HEK293 (cell line): ENCODE measurements around the gene SPOCK1.

Source experiments
- CTCF ChIA-PET: fragments of 350-600 bp; formaldehyde crosslinking; extraction: SDS; loops from one replicate; lab custom pipeline; 2021; ENCODE audit warnings: antibody characterized with exemption; lab: Yijun Ruan, JAX
- POLR2A ChIA-PET: fragments of 300-600 bp; formaldehyde crosslinking; extraction: SDS; loops from one replicate; lab custom pipeline; 2020; ENCODE audit warnings: antibody characterized with exemption, inconsistent platforms; lab: Yijun Ruan, JAX
- H3K27ac ChIP-seq: fragments of 200-500 bp; sonication (Bioruptor generic); 2 replicates; pipeline ENCODE4 v1.5.1; 2014; ENCODE audit warnings: low read depth, low read length, control low read depth, inconsistent platforms; ENCODE audit errors: extremely low read depth
- H3K36me3 ChIP-seq, 2 experiments: fragments of 200-500 bp in 1 of 2; sonication (Bioruptor generic) in 1 of 2; 1 replicate in 1 of 2; 2 replicates in 1 of 2; pipeline ENCODE4 v1.5.1; 2014 to 2017; ENCODE audit warnings: inconsistent platforms in 2 of 2, low read length in 2 of 2; ENCODE audit not compliant: control insufficient read depth in 2 of 2, insufficient read depth in 1 of 2
- H3K4me1 ChIP-seq: fragments of 200-500 bp; sonication (Bioruptor generic); 2 replicates; pipeline ENCODE4 v1.5.1; 2014; ENCODE audit warnings: mild to moderate bottlenecking, low read length, inconsistent platforms; ENCODE audit not compliant: control insufficient read depth, insufficient read depth
- H3K4me3 ChIP-seq: 2 replicates; pipeline ENCODE4 v1.5.1; 2011; ENCODE audit warnings: low read depth, mild to moderate bottlenecking, control low read depth, low read length, moderate library complexity
- H3K9me3 ChIP-seq: fragments of 200-500 bp; sonication (Bioruptor generic); 2 replicates; pipeline ENCODE4 v1.5.1; 2014; ENCODE audit warnings: low read depth, low read length, inconsistent platforms; ENCODE audit not compliant: control insufficient read depth, insufficient read depth
- CTCF ChIP-seq: fragments of 450-650 bp; formaldehyde crosslinking; IDR thresholded peaks from 2 replicates; pipeline ENCODE4 v1.5.1; 2016; ENCODE audit warnings: missing biosample characterization, missing genetic modification characterization
- KLF16 ChIP-seq: fragments of 450-650 bp; formaldehyde crosslinking; IDR thresholded peaks from 2 replicates; pipeline ENCODE4 v1.5.1; 2017; ENCODE audit warnings: missing biosample characterization, missing genetic modification characterization
- ZBTB1 ChIP-seq: fragments of 450-650 bp; formaldehyde crosslinking; IDR thresholded peaks from 2 replicates; pipeline ENCODE4 v1.5.1; 2016; ENCODE audit warnings: missing biosample characterization, missing genetic modification characterization
- ZBTB6 ChIP-seq: fragments of 450-650 bp; formaldehyde crosslinking; IDR thresholded peaks from 2 replicates; pipeline ENCODE4 v1.5.1; 2017; ENCODE audit warnings: missing biosample characterization, missing genetic modification characterization
- ZNF366 ChIP-seq: fragments of 450-650 bp; formaldehyde crosslinking; conservative IDR thresholded peaks from 2 replicates; pipeline ENCODE4 v1.5.1; 2016; ENCODE audit warnings: missing biosample characterization, missing genetic modification characterization
- ZNF639 ChIP-seq: fragments of 450-650 bp; formaldehyde crosslinking; IDR thresholded peaks from 2 replicates; pipeline ENCODE4 v1.5.1; 2016; ENCODE audit warnings: missing biosample characterization, missing genetic modification characterization
- ZNF645 ChIP-seq: fragments of 450-650 bp; formaldehyde crosslinking; IDR thresholded peaks from 2 replicates; pipeline ENCODE4; 2016; ENCODE audit warnings: missing biosample characterization, missing genetic modification characterization
- ZNF658 ChIP-seq: fragments of 450-650 bp; formaldehyde crosslinking; IDR thresholded peaks from 2 replicates; pipeline ENCODE4; 2016; ENCODE audit warnings: missing biosample characterization, missing genetic modification characterization
- ZNF664 ChIP-seq: fragments of 450-650 bp; formaldehyde crosslinking; IDR thresholded peaks from 2 replicates; pipeline ENCODE4 v1.5.1; 2016; ENCODE audit warnings: missing biosample characterization, missing genetic modification characterization
- ZNF677 ChIP-seq: fragments of 450-650 bp; IDR thresholded peaks from 2 replicates; pipeline ENCODE4 v1.5.0; 2018; ENCODE audit warnings: missing biosample characterization, mild to moderate bottlenecking, missing genetic modification characterization, moderate library complexity
- ZNF768 ChIP-seq: fragments of 450-650 bp; formaldehyde crosslinking; IDR thresholded peaks from 2 replicates; pipeline ENCODE4 v1.5.1; 2018; ENCODE audit warnings: missing biosample characterization, mild to moderate bottlenecking, missing genetic modification characterization
- ZNF837 ChIP-seq: fragments of 450-650 bp; formaldehyde crosslinking; IDR thresholded peaks from 2 replicates; pipeline ENCODE4 v1.5.1; 2016; ENCODE audit warnings: missing biosample characterization, missing genetic modification characterization

SPOCK1 gene

GRCh38 chr5:137250421-137250820 is 248.7 kb downstream of the SPOCK1 start (continued):
- TF ChIP-seq ZNF658 (tag by site-specific recombination): no peak
- TF ChIP-seq KLF16: no peak

- Histone ChIP-seq H3K4me3 (no peak overlapping the region), H3K9me3 (no peaks in the 10 kb centered on the region), H3K36me3 (no peaks in the 10 kb centered on the region), H3K4me1 (no peaks in the 10 kb centered on the region), H3K27ac (no peak overlapping the region)
- CTCF ChIA-PET: no interaction called here
- POLR2A ChIA-PET: no interaction called here
- TF ChIP-seq ZNF639 (tag by site-specific recombination): no peak
Measured at GRCh38 chr5:137248527-137248926, 250.6 kb downstream of the SPOCK1 start.

GRCh38 chr5:137245438-137245837 is 253.7 kb downstream of the SPOCK1 start:
- H3K4me3 ChIP-seq: no peak overlapping the region
- no peak overlapping the region for H3K27ac ChIP-seq
- ChIA-PET POLR2A (no interaction called here), CTCF (interaction anchor here (0.7 kb wide), 1 partner anchor 97 kb away, joined by 4 read pairs; no protein-coding TSS in a partner anchor)
- no peaks in the 10 kb centered on the region for H3K36me3 ChIP-seq
- H3K4me1 ChIP-seq: no peaks in the 10 kb centered on the region
- TF ChIP-seq CTCF (tag by site-specific recombination) (no peak), ZNF677 (tag by site-specific recombination) (no peak), ZNF645 (tag by site-specific recombination) (no peak), ZBTB6 (no peak)
- no peaks in the 10 kb centered on the region for H3K9me3 ChIP-seq

- Histone ChIP-seq H3K4me1 (no peaks in the 10 kb centered on the region), H3K27ac (no peak overlapping the region), H3K36me3 (no peaks in the 10 kb centered on the region), H3K9me3 (no peaks in the 10 kb centered on the region), H3K4me3 (no peak overlapping the region)
- ChIA-PET POLR2A (no interaction called here), CTCF (interaction anchor here (0.7 kb wide), 1 partner anchor 382 kb away, joined by 3 read pairs; no protein-coding TSS in a partner anchor)
- TF ChIP-seq ZNF768 (no peak), ZBTB1 (no peak), ZNF366 (tag by site-specific recombination) (no peak), ZNF837 (no peak), ZNF664 (tag by site-specific recombination) (no peak)
Measured at GRCh38 chr5:137240285-137240684, 258.8 kb downstream of the SPOCK1 start.
